OCI-M1 (cell line): ENCODE data around the gene GLUD1.
"Not testable (repeated sequence)": the region's sequence is repeated elsewhere in the genome, so short reads cannot be mapped to it uniquely, and the experiment has no call there.

Experiments used
- DNase-seq: peaks from one replicate; lab custom pipeline; 2025; lab: John Stamatoyannopoulos, UW

Gene GLUD1

GRCh38 chr10:87094373-87095235 is at the start of gene GLUD1, which contains the start of gene SHLD2:
Gene GLUD1, minus strand, starts transcription at chr10:87094843. Its CDS starts 74 bp downstream, at chr10:87094769.
Gene SHLD2, plus strand, starts transcription at chr10:87095206. Its CDS starts 56,149 bp downstream, at chr10:87151355.
- DNase-seq = peak; percentile 96

GRCh38 chr10:87143109-87143418 is 48.4 kb upstream of the GLUD1 start:
- DNase-seq = not testable (repeated sequence)

- DNase-seq = not testable (repeated sequence)
Observed at GRCh38 chr10:87142230-87143108, 47.8 kb upstream of the GLUD1 start.

GRCh38 chr10:87137478-87137877 is 42.8 kb upstream of the GLUD1 start:
- not testable (repeated sequence) for DNase-seq

DNA sequence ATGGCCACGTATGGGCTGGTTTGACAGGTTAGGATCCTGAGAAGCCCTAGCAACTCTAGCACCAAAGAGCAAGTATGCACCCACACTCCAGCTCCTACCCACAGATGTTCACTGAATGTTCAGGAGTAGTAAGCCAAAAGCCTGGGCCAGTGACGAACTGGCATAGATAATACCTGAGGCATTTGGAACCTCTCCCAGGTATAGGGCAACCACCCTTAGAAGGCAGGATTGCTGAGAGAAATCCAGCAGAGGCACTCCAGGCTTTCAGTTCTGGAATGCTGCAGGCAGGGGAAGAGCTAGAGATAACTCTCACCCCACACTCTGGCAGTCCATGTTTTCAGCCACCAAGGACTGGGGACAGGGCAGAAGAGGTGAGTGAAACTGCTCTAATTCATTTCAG is 39.8 kb upstream of the GLUD1 start:
- not testable (repeated sequence) for DNase-seq

DNA sequence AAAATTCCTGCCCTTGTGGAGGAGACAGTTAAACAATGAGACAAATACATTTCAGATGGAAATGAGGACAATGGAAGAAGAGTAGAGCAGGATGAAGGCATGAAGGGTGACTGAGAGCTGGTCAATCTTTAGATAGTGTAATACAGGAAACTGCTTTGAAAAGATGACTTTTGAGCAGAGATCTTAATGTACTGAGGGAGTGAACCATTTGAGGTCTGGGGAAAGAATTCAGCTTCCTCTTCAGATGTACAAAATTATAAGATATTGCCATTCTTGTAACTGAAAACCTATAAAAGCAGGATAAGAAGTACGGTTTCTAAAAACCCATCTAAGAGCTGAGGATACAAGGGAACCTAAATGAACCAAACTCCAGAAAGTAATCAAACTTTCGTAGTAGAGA is 39.3 kb upstream of the GLUD1 start:
- peak; percentile 22 for DNase-seq

GRCh38 chr10:87132176-87132575 is 37.5 kb upstream of the GLUD1 start:
- peak; percentile 91 for DNase-seq

DNA sequence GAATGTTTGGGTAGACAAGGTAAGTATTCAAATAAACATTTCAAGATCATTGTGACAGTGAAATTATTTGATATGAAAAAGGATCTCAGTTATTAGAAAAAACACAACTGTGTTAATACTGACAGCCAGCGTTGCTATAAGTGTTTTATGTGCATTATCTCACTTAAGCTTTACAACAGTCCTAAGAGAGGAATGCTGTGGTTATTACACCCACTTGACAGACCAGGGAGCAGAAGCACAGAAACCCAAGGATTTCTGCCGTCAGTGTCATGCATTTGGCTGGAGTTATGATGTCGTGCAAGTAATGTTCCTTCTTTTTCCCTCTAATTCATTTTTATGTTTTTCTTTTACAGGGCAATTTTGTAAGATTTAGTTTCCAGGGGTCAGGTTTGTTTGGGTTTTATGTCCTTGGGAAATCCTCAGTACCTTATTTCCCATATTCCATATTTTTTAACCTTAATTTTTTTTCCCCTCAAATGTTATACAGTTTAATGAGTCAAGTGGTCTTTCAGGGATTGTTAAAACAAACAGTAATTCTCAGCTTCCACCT is 33.0 kb upstream of the GLUD1 start:
- not testable (repeated sequence) for DNase-seq

GRCh38 chr10:87127048-87127447 is 32.4 kb upstream of the GLUD1 start:
- not testable (repeated sequence) for DNase-seq

DNA sequence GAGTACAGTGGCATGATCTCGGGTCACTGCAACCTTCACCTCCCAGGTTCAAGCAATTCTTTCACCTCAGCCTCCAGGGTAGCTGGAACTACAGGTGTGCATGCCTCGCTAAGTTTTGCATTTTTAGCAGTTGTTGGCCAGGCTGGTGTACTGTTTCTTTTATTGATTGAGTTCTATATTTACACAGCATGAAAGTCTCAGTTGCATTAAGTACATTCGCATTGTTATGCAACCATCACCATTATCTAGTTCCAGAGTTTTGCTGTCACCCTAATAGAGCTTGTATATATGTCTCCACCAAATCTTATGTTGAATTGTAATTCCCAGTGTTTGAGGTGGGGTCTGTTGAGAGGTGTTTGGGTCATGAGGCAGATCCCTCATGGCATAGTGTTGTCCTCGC is 28.7 kb upstream of the GLUD1 start:
- DNase-seq = not testable (repeated sequence)

GRCh38 chr10:87119029-87119428 is 24.4 kb upstream of the GLUD1 start:
- not testable (repeated sequence) for DNase-seq

- DNase-seq = not testable (repeated sequence)
Observed at GRCh38 chr10:87118122-87118521, 23.5 kb upstream of the GLUD1 start.

DNA sequence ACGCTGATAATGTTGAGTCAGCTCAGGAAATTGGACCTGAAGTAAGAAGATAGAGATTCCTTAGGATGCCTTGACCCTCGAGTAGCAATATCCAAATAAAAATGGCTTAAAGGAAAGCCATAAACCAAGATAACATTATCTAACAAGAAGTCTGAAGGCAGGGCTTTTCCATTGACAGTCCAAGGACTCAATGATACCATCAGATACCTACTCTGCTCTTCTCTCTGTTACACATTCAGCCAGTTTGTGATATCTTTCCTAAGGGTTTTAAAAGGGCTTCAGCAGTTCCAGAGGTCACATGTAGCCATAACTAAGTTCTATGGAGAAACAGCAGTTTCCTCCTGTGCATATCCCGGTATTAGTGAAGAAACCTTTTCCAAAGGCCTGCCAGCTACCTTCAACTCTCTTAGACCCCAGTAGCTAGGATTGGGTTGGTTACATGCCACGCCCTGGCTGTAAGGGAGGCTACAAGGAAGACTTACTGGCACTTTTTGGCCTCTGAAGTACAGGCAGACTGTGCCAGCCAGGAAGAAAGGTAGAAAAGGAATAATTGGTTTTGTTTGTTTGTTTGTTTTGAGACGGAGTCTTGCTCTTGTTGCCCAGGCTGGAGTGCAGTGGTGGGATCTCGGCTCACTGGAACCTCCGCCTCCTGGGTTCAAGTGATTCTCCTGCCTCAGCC is 10.9 kb upstream of the GLUD1 start:
- no peak for DNase-seq

DNA sequence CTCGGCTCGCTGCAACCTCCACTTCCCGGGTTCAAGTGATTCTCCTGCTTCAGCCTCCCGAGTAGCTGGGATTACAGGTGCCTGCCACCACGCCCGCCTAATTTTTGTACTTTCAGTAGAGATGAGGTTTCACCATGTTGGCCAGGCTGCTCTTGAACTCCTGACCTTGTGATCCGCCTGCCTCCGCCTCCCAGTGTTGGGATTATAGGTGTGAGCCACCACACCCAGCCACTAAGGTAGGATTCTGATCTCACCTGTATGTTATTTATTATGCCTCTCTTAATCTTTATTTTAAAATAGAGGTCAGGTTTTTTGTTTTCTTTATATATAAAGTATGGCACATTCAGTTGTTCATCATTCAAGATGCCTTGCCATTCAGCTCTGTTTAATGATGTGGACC is 10.1 kb upstream of the GLUD1 start:
- not testable (repeated sequence) for DNase-seq

GRCh38 chr10:87101996-87102395 is 7.4 kb upstream of the GLUD1 start:
- no peak for DNase-seq

DNA sequence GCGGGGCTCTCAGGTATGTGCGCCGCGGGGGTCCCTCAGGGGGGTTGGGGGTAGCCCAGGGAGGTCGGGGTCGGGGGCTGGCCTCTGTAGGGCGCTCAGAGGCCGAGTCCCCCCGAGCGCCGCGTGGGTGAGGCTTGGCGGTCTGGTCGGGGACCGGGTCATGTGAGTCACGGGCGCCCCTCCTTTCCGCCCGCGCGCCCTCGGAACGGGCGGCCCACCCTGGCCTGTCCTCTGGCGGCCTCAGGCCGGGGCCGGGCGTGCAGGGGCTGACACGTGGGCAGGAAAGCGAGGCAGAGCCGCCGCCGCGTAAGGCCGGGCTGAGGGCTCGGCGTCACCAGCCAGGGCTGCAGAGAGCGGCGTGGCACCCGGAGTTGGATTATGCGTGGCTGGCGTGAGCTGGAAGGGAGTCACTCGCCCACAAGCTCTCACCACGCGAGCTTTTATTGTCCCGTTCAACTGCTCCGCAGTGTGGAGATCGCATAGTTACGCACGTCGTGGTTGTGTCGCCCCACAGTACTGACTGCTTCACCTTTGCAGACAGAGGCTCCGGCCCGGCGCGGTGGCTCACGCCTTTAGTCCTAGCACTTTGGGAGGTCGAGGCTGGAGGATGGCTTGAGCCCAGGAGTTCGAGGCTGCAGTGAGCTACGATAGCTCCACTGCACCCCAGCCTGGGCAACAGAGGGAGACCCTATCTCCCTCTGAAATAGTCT is 748 bp upstream of the GLUD1 start:
- peak; percentile 87 for DNase-seq

- peak; percentile 87 for DNase-seq
Observed at GRCh38 chr10:87093632-87094372, 841 bp downstream of the GLUD1 start.

GRCh38 chr10:87092861-87093631 is 1.6 kb downstream of the GLUD1 start:
- peak; percentile 69 for DNase-seq

- no peak for DNase-seq
Observed at GRCh38 chr10:87092376-87092860, 2.2 kb downstream of the GLUD1 start.

- DNase-seq = no peak
Observed at GRCh38 chr10:87090779-87091178, 3.9 kb downstream of the GLUD1 start.
